LNCAP (cell line): ENCODE results near the gene NECTIN1.

Experiments used
- TF ChIP-seq, protein P1 (sequence below): fragments of 450-650 bp; IDR thresholded peaks from 2 replicates; pipeline ENCODE4 v1.5.1; 2017; ENCODE audit warnings: mild to moderate bottlenecking

Gene NECTIN1

DNA sequence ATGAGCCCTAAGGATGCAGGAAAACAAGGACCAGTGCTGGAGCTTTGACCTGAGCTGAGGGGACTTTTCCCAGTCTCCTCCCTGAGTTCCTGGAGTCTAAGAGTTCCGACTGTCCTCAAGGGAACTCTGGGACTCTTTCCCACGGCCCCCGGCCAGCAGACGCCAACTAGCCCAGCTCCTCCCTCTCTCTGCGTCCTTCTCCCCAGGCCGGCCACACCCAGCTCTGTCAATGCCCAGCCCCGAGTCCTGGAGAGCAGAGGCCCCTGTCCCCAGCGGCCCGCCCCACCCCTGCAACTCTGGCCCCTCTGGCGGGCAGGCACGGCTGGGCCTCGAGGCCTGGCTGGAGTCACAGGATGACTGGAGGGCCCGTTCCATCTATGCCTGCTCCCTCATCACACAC lies 29.8 kb downstream of the NECTIN1 start:
- TF ChIP-seq, protein P1, sequence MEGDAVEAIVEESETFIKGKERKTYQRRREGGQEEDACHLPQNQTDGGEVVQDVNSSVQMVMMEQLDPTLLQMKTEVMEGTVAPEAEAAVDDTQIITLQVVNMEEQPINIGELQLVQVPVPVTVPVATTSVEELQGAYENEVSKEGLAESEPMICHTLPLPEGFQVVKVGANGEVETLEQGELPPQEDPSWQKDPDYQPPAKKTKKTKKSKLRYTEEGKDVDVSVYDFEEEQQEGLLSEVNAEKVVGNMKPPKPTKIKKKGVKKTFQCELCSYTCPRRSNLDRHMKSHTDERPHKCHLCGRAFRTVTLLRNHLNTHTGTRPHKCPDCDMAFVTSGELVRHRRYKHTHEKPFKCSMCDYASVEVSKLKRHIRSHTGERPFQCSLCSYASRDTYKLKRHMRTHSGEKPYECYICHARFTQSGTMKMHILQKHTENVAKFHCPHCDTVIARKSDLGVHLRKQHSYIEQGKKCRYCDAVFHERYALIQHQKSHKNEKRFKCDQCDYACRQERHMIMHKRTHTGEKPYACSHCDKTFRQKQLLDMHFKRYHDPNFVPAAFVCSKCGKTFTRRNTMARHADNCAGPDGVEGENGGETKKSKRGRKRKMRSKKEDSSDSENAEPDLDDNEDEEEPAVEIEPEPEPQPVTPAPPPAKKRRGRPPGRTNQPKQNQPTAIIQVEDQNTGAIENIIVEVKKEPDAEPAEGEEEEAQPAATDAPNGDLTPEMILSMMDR = no peak

DNA sequence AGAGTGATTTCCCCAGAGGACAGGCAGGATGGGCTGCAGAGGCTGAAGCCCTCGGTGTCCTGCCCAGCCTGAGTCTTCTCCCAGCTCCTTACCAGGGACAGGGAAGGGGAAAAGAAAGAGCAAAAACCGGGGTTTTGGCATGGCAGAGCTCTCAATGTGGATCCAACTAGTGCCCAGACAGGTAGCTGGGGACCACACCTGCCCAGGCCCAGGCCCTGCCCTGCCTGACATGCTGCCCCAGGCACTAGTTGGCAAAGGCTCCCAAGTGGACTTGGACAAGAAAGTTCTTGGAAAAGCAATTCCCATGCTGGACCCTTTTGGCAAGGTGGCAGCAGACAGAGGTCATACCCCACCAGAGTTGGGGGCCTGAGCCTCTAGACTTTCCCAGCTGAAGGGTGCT lies 31.1 kb downstream of the NECTIN1 start:
- TF ChIP-seq, protein P1 = no peak

DNA sequence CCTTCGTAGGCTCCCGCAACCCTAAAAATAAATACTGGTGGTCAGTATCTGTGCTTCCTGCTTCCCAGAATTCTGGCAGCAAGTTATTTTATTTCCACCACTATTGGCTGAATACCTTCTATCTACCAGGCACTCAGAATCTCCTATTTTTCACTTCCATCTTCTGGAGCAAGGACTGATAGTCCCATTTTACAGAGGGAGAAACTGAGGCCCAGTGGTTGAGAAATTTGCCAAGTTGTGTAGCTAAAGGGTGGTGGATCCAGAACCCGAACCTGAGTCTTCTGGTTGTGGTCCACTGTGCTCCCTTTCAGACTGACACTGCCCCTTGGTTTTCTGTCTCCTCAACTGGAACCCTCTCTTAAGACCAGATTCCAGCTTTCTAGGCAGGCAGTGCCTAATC lies 31.6 kb downstream of the NECTIN1 start:
- TF ChIP-seq, protein P1 = no peak

DNA sequence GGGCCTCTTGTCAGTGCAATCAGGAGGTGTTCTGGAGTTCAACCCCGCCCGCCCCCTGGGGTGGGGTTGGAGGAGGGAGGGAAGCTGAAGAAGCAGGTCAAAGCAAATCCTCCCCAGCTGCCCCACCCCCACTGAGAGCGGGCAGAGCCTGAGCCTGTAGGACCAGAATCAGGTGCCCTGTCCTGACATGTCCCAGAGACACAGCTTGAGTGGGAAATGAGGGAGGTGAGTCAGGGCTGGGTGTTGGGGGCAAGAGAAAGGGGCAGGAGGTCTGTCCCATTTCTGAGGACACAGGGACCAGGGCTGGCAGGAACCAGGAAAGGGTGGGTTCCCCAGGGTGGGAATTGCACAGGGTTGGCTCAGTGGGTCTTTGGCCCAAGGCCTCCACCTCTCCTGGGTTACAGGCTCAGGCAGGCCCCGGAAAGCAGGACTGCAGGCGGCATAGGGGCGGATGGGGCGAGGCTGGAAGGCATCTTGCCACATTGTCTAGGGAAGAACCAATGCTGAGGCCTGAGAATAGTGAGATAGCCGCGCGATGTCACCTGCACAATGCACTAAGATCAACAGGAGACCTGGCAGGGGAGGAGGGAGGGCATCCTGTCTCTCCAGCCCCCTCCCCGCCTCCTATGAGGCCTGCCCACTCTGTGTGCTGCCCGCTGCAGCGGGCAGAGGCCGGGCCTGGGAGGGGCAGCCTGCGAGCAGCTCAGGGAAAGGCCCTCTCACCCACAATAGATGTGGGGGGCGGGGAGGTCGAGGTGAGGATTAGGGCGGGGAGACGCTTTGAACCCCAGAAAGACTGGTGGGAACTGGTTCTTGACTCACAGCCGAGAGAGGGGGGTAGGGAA lies 32.4 kb downstream of the NECTIN1 start:
- TF ChIP-seq, protein P1 = no peak

DNA sequence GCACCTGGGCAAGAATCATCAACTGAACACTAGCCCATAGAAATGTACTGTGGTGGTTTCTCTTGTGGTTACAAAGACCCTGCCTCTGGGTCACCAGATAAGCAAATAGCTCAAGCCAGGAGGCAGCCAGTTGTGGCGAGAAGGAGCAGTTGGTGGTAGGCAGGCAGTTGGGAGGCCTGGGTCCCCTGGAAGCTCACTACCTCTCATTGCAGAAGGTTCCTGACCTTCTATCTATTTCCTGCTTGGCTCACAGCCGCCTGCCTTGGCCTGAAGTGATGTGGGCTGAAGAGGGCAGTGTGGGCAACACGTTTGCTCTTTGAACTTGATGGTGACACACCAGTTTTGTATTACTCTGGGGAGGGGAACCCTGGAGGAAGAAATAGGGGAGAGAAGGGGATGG lies 34.7 kb downstream of the NECTIN1 start:
- TF ChIP-seq, protein P1 = no peak; the same call in 1 of the 2 replicates

DNA sequence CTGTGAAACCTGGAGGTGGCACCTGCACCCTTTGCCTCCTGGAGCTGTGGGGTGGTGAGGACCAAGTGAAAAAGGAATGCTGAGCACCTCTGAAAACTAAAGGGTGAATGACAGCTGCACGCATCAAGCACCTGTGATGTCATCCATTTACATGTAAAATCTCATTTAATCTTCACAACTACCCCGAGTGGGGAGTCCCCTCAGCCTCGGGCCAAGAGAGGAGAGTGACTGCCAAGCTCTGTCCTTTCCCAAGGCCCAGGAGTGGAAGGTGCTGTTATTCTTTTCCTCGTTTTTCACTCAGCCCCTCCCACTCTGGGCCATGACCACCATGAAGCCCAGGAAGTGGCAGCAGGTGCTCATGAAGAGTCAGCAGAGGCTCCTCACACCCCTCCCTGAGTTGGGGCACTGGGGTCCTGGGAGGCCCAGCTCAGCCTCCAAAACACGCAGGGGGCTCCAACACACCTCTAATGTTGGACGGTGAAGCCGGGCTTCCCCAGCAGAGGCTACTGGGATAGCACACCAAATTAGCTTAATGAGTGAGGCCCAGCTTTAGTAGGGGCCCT lies 35.7 kb downstream of the NECTIN1 start:
- TF ChIP-seq, protein P1 = no peak

DNA sequence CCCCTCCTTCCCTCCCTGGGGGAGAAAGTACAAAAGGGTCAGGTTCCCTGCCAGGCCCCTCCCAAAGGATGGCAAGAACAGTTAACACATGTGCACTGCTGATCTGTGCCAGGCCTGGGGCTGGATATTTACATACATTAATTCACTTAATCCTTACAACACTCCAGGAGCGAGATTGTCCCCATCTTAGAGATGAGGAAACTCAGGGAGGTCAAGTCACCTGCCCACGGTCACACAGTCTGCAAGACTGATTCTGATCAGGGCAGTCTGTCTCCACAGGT lies 36.5 kb downstream of the NECTIN1 start:
- TF ChIP-seq, protein P1 = no peak
